T-helper 1 cell (primary cell): ENCODE measurements around the gene ZSCAN10.

ENCODE experiments used
- DNase-seq, 5 donors: peaks; one replicate each; pipeline ENCODE4 v3.0.0-alpha.2; 2012 to 2020

The ZSCAN10 gene

DNA sequence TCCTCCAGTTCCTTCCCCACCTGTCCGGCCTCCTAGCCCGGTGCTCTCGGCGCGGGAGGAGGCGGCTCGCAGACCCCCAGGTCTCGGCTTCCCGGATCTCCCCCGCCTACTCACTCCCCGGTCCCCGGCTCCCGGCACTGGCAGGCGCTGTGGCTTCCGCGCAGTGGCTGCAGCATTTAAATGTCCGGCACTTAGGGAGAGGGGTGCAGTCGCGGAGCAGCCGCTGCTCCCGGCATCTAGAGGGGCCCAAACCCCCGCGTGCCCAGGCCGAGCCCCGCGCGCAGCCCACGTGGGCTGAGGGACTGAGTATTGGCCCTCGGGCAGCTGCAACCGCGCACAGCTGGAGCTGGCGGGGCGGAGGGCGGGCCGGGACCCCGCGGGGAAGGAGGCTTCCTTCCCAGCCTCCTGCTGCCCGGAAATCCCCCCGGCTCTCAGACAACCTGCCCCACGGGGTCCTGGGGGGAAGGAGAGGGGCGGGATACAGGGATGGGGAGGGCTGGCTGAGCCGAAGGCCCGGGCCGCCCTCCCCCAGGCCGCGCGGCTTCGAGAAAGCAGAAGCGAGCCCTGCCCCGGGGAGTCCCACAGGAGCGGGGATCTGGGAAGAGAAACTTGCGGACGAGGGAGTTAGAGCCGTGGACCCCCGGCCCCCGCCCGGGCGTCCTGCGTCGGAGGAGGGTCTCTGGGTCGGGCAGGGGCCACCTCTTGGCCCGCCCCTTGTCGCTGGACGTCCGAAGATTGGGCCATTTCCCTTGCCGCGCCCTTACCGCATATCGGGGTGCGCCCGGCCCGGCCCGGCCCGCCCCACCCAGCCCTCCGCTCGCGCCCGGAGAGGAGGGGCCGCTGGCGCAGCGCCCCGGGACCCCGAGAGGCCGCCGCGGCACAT lies 53.1 kb downstream of the ZSCAN10 start, which contains the start of gene MMP25:
MMP25 (plus strand) TSS at position 804 of the 883 bp plus-strand sequence. CDS start 357 bp downstream, outside the sequence.
- peak in 1 of 5 donors; percentile 39 for DNase-seq

DNA sequence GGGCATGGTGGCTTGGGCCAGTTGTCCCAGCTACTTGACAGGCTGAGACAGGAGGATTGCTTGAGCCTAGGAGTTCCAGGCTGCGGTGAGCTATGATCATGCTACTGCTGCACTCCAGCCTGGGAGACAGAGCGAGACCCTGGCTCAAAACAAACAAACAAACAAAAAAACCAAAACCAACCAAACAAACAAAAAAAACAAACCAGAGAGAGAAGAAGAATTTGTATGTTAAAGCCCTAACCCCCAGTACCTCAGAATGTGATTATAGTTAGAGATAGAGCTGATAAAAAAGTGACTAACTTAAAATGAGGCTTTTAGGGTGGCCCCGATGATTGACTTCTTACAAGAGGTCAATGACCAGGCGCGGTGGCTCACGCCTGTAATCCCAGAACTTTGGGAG lies 54.4 kb downstream of the ZSCAN10 start:
- DNase-seq, result no peak

DNA sequence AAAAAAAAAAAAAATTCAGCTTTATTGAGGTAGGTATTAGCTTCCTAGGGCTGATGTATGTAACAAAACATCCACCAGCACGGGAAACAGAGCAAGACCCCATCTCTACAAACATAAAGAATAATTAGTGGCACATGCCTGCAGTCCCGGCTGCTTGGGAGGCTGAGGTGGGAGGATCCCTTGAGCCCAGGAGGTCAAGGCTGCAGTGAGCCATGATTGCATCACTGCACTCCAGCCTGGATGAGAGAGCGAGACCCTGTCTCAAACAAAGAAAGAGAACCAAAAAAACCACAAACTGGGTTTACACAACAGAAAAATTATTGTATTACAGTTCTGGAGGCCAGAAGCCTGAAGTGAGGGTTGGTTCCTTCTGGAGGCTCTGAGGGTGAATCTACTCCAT lies 56.7 kb downstream of the ZSCAN10 start:
- no peak for DNase-seq

DNA sequence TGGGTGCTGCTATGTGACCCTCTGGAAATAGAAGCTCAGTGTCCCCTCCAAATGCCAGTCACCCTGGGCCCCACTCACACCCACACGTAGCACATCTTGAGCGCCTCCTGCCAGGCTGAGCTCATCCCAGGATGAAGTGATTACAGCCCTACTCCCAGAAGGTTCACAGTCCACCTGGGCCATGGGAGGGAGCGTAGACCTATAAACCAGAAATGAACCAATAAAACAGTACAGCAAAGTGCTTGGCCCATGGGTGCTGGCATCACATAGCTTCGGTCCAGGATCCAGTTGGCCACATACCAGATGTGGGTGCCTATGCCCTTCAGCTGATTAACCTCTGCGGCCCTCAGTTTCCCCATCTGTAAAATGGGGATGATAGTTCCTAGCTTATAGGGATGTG lies 60.2 kb downstream of the ZSCAN10 start:
- DNase-seq, result no peak
